GM23338 (cell line): Measurements from ENCODE around the gene KRT71.

Source experiments
- CREB1 ChIP-seq: fragments of 250-450 bp; sonication (Bioruptor Pico); IDR thresholded peaks from 2 replicates; pipeline ENCODE4 v1.5.0; 2020; ENCODE audit warnings: low read depth, mild to moderate bottlenecking, moderate library complexity
- EZH2 ChIP-seq: fragments of 200-600 bp; sonication (generic); IDR thresholded peaks from one replicate; pipeline ENCODE4 v1.8.0; 2017; ENCODE audit warnings: antibody characterized with exemption, mild to moderate bottlenecking, low read depth; ENCODE audit not compliant: unreplicated experiment
- EZH2phosphoT487 ChIP-seq: fragments of 200-600 bp; sonication (generic); IDR thresholded peaks from one replicate; pipeline ENCODE4 v1.8.1; 2018; ENCODE audit warnings: antibody characterized with exemption; ENCODE audit not compliant: unreplicated experiment

- TF ChIP-seq EZH2phosphoT487 (no peak), EZH2 (no peak), CREB1 (CRISPR knock-in tag) (no peak)
Observed at GRCh38 chr12:52515927-52516831, 36.8 kb downstream of the KRT71 start.
